H9 (cell line): ENCODE results near the gene TST. TPM values are rescaled to one million over a fixed set of nuclear protein-coding genes. Genes with fewer than 3 reads are reported as not detected.

ENCODE experiments used
- DNase-seq: peaks from one replicate; pipeline ENCODE4 v3.0.0-alpha.2; 2017
- H2AFZ ChIP-seq: one replicate; pipeline ENCODE4 v1.6.1; 2013; ENCODE audit warnings: mild to moderate bottlenecking, low read length, control low read depth, moderate library complexity
- H2AK5ac ChIP-seq: 2 replicates; pipeline ENCODE4 v1.6.1; 2013; ENCODE audit warnings: low read length, control low read depth, mixed read lengths; ENCODE audit not compliant: insufficient read length
- H2BK120ac ChIP-seq: one replicate; pipeline ENCODE4 v1.6.1; 2013; ENCODE audit warnings: low read depth, mild to moderate bottlenecking, low read length, control low read depth, inconsistent platforms; ENCODE audit not compliant: poor library complexity, severe bottlenecking
- H2BK12ac ChIP-seq: 2 replicates; pipeline ENCODE4 v1.6.1; 2013; ENCODE audit warnings: low read length, control low read depth, mixed read lengths, low read depth; ENCODE audit not compliant: insufficient read length
- H2BK15ac ChIP-seq: 2 replicates; pipeline ENCODE4 v1.6.1; 2013; ENCODE audit warnings: low read depth, low read length, control low read depth
- H2BK20ac ChIP-seq: one replicate; pipeline ENCODE4 v1.6.1; 2013; ENCODE audit warnings: low read depth, mild to moderate bottlenecking, low read length, control low read depth, inconsistent platforms; ENCODE audit not compliant: poor library complexity, severe bottlenecking
- H2BK5ac ChIP-seq: 2 replicates; pipeline ENCODE4 v1.6.1; 2013; ENCODE audit warnings: low read length, control low read depth, mixed read lengths; ENCODE audit not compliant: insufficient read length
- H3K14ac ChIP-seq: 2 replicates; pipeline ENCODE4 v1.6.1; 2013; ENCODE audit warnings: low read length, control low read depth; ENCODE audit not compliant: insufficient read depth
- H3K18ac ChIP-seq: 2 replicates; pipeline ENCODE4 v1.6.1; 2013; ENCODE audit warnings: low read depth, mild to moderate bottlenecking, mixed read lengths, low read length, control low read depth; ENCODE audit not compliant: insufficient read length
- H3K23ac ChIP-seq: 2 replicates; pipeline ENCODE4 v1.6.1; 2013; ENCODE audit warnings: low read length, control low read depth, mixed read lengths, low read depth; ENCODE audit not compliant: insufficient read length
- H3K23me2 ChIP-seq: 2 replicates; pipeline ENCODE4 v1.6.1; 2013; ENCODE audit warnings: low read depth, mild to moderate bottlenecking, mixed read lengths, low read length, control low read depth; ENCODE audit not compliant: insufficient read length, poor library complexity, severe bottlenecking
- H3K27ac ChIP-seq: 2 replicates; pipeline ENCODE4 v1.5.1; 2013; ENCODE audit warnings: low read length, control low read depth, mixed read lengths, low read depth; ENCODE audit not compliant: insufficient read length
- H3K27me3 ChIP-seq: 2 replicates; pipeline ENCODE4 v1.6.1; 2013; ENCODE audit warnings: low read length, control low read depth, inconsistent platforms; ENCODE audit not compliant: insufficient read depth
- H3K4ac ChIP-seq: 2 replicates; pipeline ENCODE4 v1.6.1; 2013; ENCODE audit warnings: low read depth, mild to moderate bottlenecking, control low read depth, inconsistent platforms, low read length, moderate library complexity
- H3K4me1 ChIP-seq: 2 replicates; pipeline ENCODE4 v1.6.1; 2013; ENCODE audit warnings: low read length, control low read depth, inconsistent platforms; ENCODE audit not compliant: insufficient read depth
- H3K4me2 ChIP-seq: 2 replicates; pipeline ENCODE4 v1.6.1; 2013; ENCODE audit warnings: low read length, control low read depth, mixed read lengths; ENCODE audit not compliant: insufficient read length, insufficient read depth
- H3K56ac ChIP-seq: 2 replicates; pipeline ENCODE4 v1.6.1; 2013; ENCODE audit warnings: low read depth, mild to moderate bottlenecking, mixed read lengths, low read length, control low read depth; ENCODE audit not compliant: insufficient read length
- H3K79me1 ChIP-seq: 2 replicates; pipeline ENCODE4 v1.6.1; 2013; ENCODE audit warnings: low read depth, mild to moderate bottlenecking, moderate library complexity, low read length, control low read depth, inconsistent platforms; ENCODE audit not compliant: insufficient read depth, poor library complexity, severe bottlenecking
- H3K79me2 ChIP-seq: 2 replicates; pipeline ENCODE4 v1.6.1; 2013; ENCODE audit warnings: low read length, control low read depth, inconsistent platforms; ENCODE audit not compliant: insufficient read depth
- H3K9ac ChIP-seq: 2 replicates; pipeline ENCODE4 v1.6.1; 2013; ENCODE audit warnings: low read length, control low read depth, mixed read lengths; ENCODE audit not compliant: insufficient read length; ENCODE audit errors: extremely low read depth
- H3K9me3 ChIP-seq: one replicate; pipeline ENCODE4 v1.6.1; 2013; ENCODE audit warnings: low read depth, low read length, inconsistent platforms; ENCODE audit not compliant: control insufficient read depth
- H3T11ph ChIP-seq: one replicate; pipeline ENCODE4 v1.6.1; 2013; ENCODE audit warnings: mild to moderate bottlenecking, low read length, control low read depth, inconsistent platforms
- H4K20me1 ChIP-seq: one replicate; pipeline ENCODE4 v1.6.1; 2013; ENCODE audit not compliant: control insufficient read depth, insufficient read length, insufficient read depth
- H4K5ac ChIP-seq: 2 replicates; pipeline ENCODE4 v1.6.1; 2013; ENCODE audit warnings: low read depth, mild to moderate bottlenecking, mixed read lengths, low read length, control low read depth; ENCODE audit not compliant: insufficient read length
- H4K8ac ChIP-seq: replicated peaks from 2 replicates; pipeline ENCODE4 v1.6.1; 2013; ENCODE audit warnings: low read length, control low read depth, mixed read lengths, low read depth; ENCODE audit not compliant: insufficient read length
- H4K91ac ChIP-seq: 2 replicates; pipeline ENCODE4 v1.6.1; 2013; ENCODE audit warnings: low read depth, mild to moderate bottlenecking, moderate library complexity, mixed read lengths, low read length, control low read depth; ENCODE audit not compliant: insufficient read length
- H3K27ac Mint-ChIP-seq, 3 experiments: 2 replicates in 2 of 3; 3 replicates in 1 of 3; pipeline ENCODE4 v1.8.0; 2020 to 2021; ENCODE audit warnings: mixed read lengths in 3 of 3, mild to moderate bottlenecking in 1 of 3, moderate library complexity in 1 of 3
- H3K27me3 Mint-ChIP-seq: 2 replicates; pipeline ENCODE4 v1.8.0; 2021; ENCODE audit warnings: low read depth, mild to moderate bottlenecking, moderate library complexity, mixed read lengths
- H3K36me3 Mint-ChIP-seq, 3 experiments: 2 replicates in 2 of 3; 3 replicates in 1 of 3; pipeline ENCODE4 v1.8.0; 2020 to 2021; ENCODE audit warnings: low read depth in 3 of 3, mixed read lengths in 3 of 3; ENCODE audit not compliant: insufficient read depth in 1 of 3
- H3K4me1 Mint-ChIP-seq, 2 experiments: 2 replicates each; pipeline ENCODE4 v1.8.0; 2020; ENCODE audit warnings: mixed read lengths in 2 of 2
- H3K4me3 Mint-ChIP-seq, 2 experiments: 2 replicates in 1 of 2; 3 replicates in 1 of 2; pipeline ENCODE4 v1.8.0; 2020 to 2021; ENCODE audit warnings: mild to moderate bottlenecking in 2 of 2, mixed read lengths in 2 of 2, moderate library complexity in 1 of 2
- H3K9me3 Mint-ChIP-seq, 2 experiments: 2 replicates in 1 of 2; 3 replicates in 1 of 2; pipeline ENCODE4 v1.8.0; 2020; ENCODE audit warnings: mild to moderate bottlenecking in 2 of 2, mixed read lengths in 2 of 2, moderate library complexity in 1 of 2
- CTCF ChIP-seq: fragments of 200-600 bp; sonication (generic); conservative IDR thresholded peaks from 3 replicates; pipeline ENCODE4 v1.8.0; 2021; ENCODE audit warnings: antibody characterized with exemption, mild to moderate bottlenecking
- WGBS: extraction: QIAGEN DNeasy Blood & Tissue Kit; methylation state at CpG from one replicate; pipeline ENCODE4 v1.1.7; 2013; ENCODE audit warnings: missing lambda C conversion rate, low lambda C conversion rate, mixed read lengths; ENCODE audit not compliant: insufficient read length; ENCODE audit errors: extremely low coverage; 5-methylcytosine and 5-hydroxymethylcytosine counted together
- total RNA-seq: library from RNA; stranded (reverse); gene quantifications from 2 replicates; pipeline ENCODE4 v1.2.1, GENCODE V29; 2021

The TST gene
- total RNA-seq, 1 experiment from 2014 or later: 31.9 TPM

- no peak for TF ChIP-seq CTCF
- Mint-ChIP-seq H3K27ac (no peak overlapping the region; a peak in 1 of 7 replicates), H3K4me3 (peak overlapping the region; percentile 71 to 84), H3K36me3 (peaks cover 0 to 18% (median 0%) of the 10 kb centered on the region in 3 experiments; a peak in 5 of 7 replicates), H3K4me1 (peaks cover 4 to 12% of the 10 kb centered on the region in 2 experiments), H3K27me3 (peaks cover 18% of the 10 kb centered on the region), H3K9me3 (no peaks in the 10 kb centered on the region; a peak in 1 of 5 replicates)
- no peak overlapping the region for H3K18ac ChIP-seq
- no peak overlapping the region for H3K9ac ChIP-seq
- no peak overlapping the region for H3K4ac ChIP-seq
- peak overlapping the region; percentile 25 for H3K4me2 ChIP-seq
- H3K56ac ChIP-seq: no peak overlapping the region
- no peaks in the 10 kb centered on the region for H3K79me2 ChIP-seq
- H4K91ac ChIP-seq: no peak overlapping the region
- no peak overlapping the region for H3K23ac ChIP-seq
- H2BK20ac ChIP-seq: no peak overlapping the region
- DNase-seq: no peak
- no peak overlapping the region for H2AFZ ChIP-seq
- H3K4me1 ChIP-seq: no peaks in the 10 kb centered on the region
- no peak overlapping the region for H2BK120ac ChIP-seq
- no CpG with 5 or more reads among the region's 6 CpGs for WGBS
- H3K27me3 ChIP-seq: no peaks in the 10 kb centered on the region
- H2BK12ac ChIP-seq: no peak overlapping the region
- no peak overlapping the region for H3K14ac ChIP-seq
- no peak overlapping the region for H4K5ac ChIP-seq
- no peak overlapping the region for H2AK5ac ChIP-seq
- peaks cover 5% of the 10 kb centered on the region for H3K23me2 ChIP-seq
- H4K8ac ChIP-seq: no peak overlapping the region
- H2BK5ac ChIP-seq: no peak overlapping the region
- no peak overlapping the region for H3T11ph ChIP-seq
- H3K79me1 ChIP-seq: no peaks in the 10 kb centered on the region
- H3K27ac ChIP-seq: no peak overlapping the region
- no peaks in the 10 kb centered on the region for H3K9me3 ChIP-seq
- H2BK15ac ChIP-seq: no peak overlapping the region
- H4K20me1 ChIP-seq: no peaks in the 10 kb centered on the region
These were observed 31.7 kb upstream of the TST start for GRCh38 chr22:37050913-37051312.
